ENCODE measurements around the gene CHID1.

GRCh38 chr11:831118-831864, 79.3 kb downstream of the CHID1 start:
- TF ChIP-seq GTF2F1 (IDR thresholded peaks at IDR 0.05; ENCODE audit: borderline replicate concordance, low read depth, low read length) (no peak), TBP (IDR thresholded peaks at IDR 0.05; ENCODE audit: low read depth, low read length) (no peak)
